Lung (tissue), 12 donors: ENCODE measurements around the gene PAQR9. TPM values are rescaled to one million over a fixed set of nuclear protein-coding genes. Genes with fewer than 3 reads are reported as not detected.
"Not testable (repeated sequence)": the region's sequence is repeated elsewhere in the genome, so short reads cannot be mapped to it uniquely, and the experiment has no call there.

Experiments used
- ATAC-seq: fragments of 200-7000 bp; cut with Tn5 transposase; one replicate; pipeline ENCODE4 v1.9.1; 2020; ENCODE audit warnings: moderate number of reproducible peaks; ENCODE audit not compliant: insufficient read depth, low FRiP score
- DNase-seq, 3 donors: peaks; one replicate each; pipeline ENCODE4 v3.0.0-alpha.2; 2013 to 2017
- H3K27ac ChIP-seq, 2 donors: one replicate each; pipeline ENCODE4 v1.5.1; 2013; ENCODE audit warnings: mild to moderate bottlenecking in 2 of 2, moderate library complexity in 2 of 2, control low read depth in 1 of 2, inconsistent platforms in 1 of 2, low read depth in 1 of 2, low read length in 1 of 2
- H3K27me3 ChIP-seq, 3 donors: one replicate each; pipeline ENCODE4 v1.5.1; 2013; ENCODE audit warnings: low read length in 2 of 3; ENCODE audit not compliant: control insufficient read depth in 3 of 3, insufficient read depth in 3 of 3
- H3K36me3 ChIP-seq, 4 donors: one replicate each; pipeline ENCODE4 v1.5.1; 2013; ENCODE audit warnings: low read length in 4 of 4, mild to moderate bottlenecking in 1 of 4, moderate library complexity in 1 of 4; ENCODE audit not compliant: control insufficient read depth in 4 of 4, insufficient read depth in 4 of 4
- H3K4me1 ChIP-seq, 5 donors: one replicate each; pipeline ENCODE4 v1.5.1; 2013; ENCODE audit warnings: low read length in 5 of 5, mild to moderate bottlenecking in 2 of 5, moderate library complexity in 1 of 5; ENCODE audit not compliant: control insufficient read depth in 5 of 5, insufficient read depth in 5 of 5
- H3K4me3 ChIP-seq: one replicate; pipeline ENCODE4 v1.5.1; 2013; ENCODE audit warnings: mild to moderate bottlenecking, control low read depth, moderate library complexity
- H3K9ac ChIP-seq, 2 donors: one replicate each; pipeline ENCODE4 v1.5.1; 2013; ENCODE audit warnings: low read length in 2 of 2, control low read depth in 1 of 2; ENCODE audit not compliant: insufficient read depth in 1 of 2
- H3K9me3 ChIP-seq, 4 donors: one replicate each; pipeline ENCODE4 v1.5.1; 2013; ENCODE audit warnings: low read length in 3 of 4, mild to moderate bottlenecking in 1 of 4, moderate library complexity in 1 of 4; ENCODE audit not compliant: control insufficient read depth in 4 of 4, insufficient read depth in 3 of 4
- CTCF ChIP-seq: IDR thresholded peaks from 2 replicates; pipeline ENCODE4 v1.5.1; 2012; ENCODE audit warnings: mild to moderate bottlenecking; ENCODE audit errors: control extremely low read depth, extremely low read depth
- WGBS, 2 donors: extraction: QIAGEN DNeasy Blood & Tissue Kit; methylation state at CpG; one replicate each; pipeline ENCODE4 v1.1.7; 2013; 5-methylcytosine and 5-hydroxymethylcytosine counted together
- polyA plus RNA-seq, 2 donors: library from polyadenylated mRNA; stranded (reverse); fragments of 200-250 nt; gene quantifications; one replicate each; pipeline ENCODE4 v1.2.1, GENCODE V29; 2013
- total RNA-seq, 2 donors: library from RNA; depleted of rRNA in 1 of 2; stranded (reverse); fragments of >200 nt in 1 of 2; gene quantifications; one replicate each; pipeline ENCODE4 v1.2.1, GENCODE V29; 2014 to 2021
- donor health status: control.
- donor health status: control.
- donor health status: Bipolar disorder and iron deficiency.
- donor health status: healthy.
- donor health status: DM: yes; HTN: yes; CAD: no.

The PAQR9 gene
- total and polyA plus RNA-seq, 4 donors, result not detected

GRCh38 chr3:142992323-142992722 is 28.8 kb upstream of the PAQR9 start:
- 86% methylated on average over 7 of the region's 7 CpGs for WGBS, 2 donors
- no peak for ATAC-seq

GRCh38 chr3:142990721-142991120 is 27.2 kb upstream of the PAQR9 start:
- no peak for TF ChIP-seq CTCF
- Histone ChIP-seq H3K27me3 (peaks cover 0 to 2% (median 0%) of the 10 kb centered on the region in 3 donors), H3K27ac (no peak overlapping the region), H3K4me3 (no peak overlapping the region), H3K9ac (no peak overlapping the region), H3K4me1 (peaks cover 0 to 8% (median 0%) of the 10 kb centered on the region in 5 donors), H3K9me3 (no peaks in the 10 kb centered on the region), H3K36me3 (no peaks in the 10 kb centered on the region)
- no peak for ATAC-seq
- 76 to 78% methylated on average over 5 of the region's 5 CpGs for WGBS, 2 donors
- DNase-seq, result peak in 2 of 3 donors; percentile 42 to 60

More at GRCh38 chr3:142992323-142992722, 28.8 kb upstream of the PAQR9 start:
- H3K36me3 ChIP-seq, result no peaks in the 10 kb centered on the region
- no peak overlapping the region for H3K4me3 ChIP-seq
- H3K27me3 ChIP-seq, result peaks cover 0 to 2% (median 0%) of the 10 kb centered on the region in 3 donors
- TF ChIP-seq CTCF, result no peak
- H3K9me3 ChIP-seq, result no peaks in the 10 kb centered on the region
- no peak overlapping the region for H3K9ac ChIP-seq
- DNase-seq, result no peak
- peaks cover 0 to 7% (median 0%) of the 10 kb centered on the region in 5 donors for H3K4me1 ChIP-seq
- H3K27ac ChIP-seq, result no peak overlapping the region

- not testable (repeated sequence) for H3K4me1 ChIP-seq, H3K27me3 ChIP-seq, H3K27ac ChIP-seq, ATAC-seq, H3K9ac ChIP-seq, H3K9me3 ChIP-seq, H3K4me3 ChIP-seq, DNase-seq, H3K36me3 ChIP-seq
- WGBS, 2 donors, result 100% methylated on average over 2 of the region's 3 CpGs; no CpG with 5 or more reads in 1 of the 2 donors
Observed at GRCh38 chr3:142988826-142989225, 25.4 kb upstream of the PAQR9 start.

GRCh38 chr3:142988221-142988620 is 24.7 kb upstream of the PAQR9 start:
- not testable (repeated sequence) for H3K9me3 ChIP-seq, H3K4me3 ChIP-seq, H3K9ac ChIP-seq, H3K4me1 ChIP-seq, H3K27me3 ChIP-seq, ATAC-seq, H3K36me3 ChIP-seq, DNase-seq
- peak overlapping the region in 1 of 2 donors; percentile 4 for H3K27ac ChIP-seq
- WGBS, 2 donors, result 77 to 96% methylated on average over 2 of the region's 2 CpGs
